HepG2 (cell line): ENCODE data around the gene NRP1. TPM values are rescaled to one million over a fixed set of nuclear protein-coding genes. Genes with fewer than 3 reads are reported as not detected.

Experiments used
- ADNP ChIP-seq: sonication (generic); formaldehyde crosslinking; IDR thresholded peaks from 2 replicates; pipeline ENCODE4 v1.4.0; 2020; ENCODE audit warnings: missing genetic modification reagents
- ARID2 ChIP-seq: sonication (generic); formaldehyde crosslinking; IDR thresholded peaks from 2 replicates; pipeline ENCODE4 v1.8.1; 2022; ENCODE audit warnings: mild to moderate bottlenecking, missing genetic modification reagents, borderline replicate concordance
- DNMT1 ChIP-seq: sonication (generic); formaldehyde crosslinking; IDR thresholded peaks from 2 replicates; pipeline ENCODE4 v1.5.1; 2020; ENCODE audit warnings: mild to moderate bottlenecking, missing genetic modification reagents
- E2F5 ChIP-seq: sonication (generic); formaldehyde crosslinking; conservative IDR thresholded peaks from 2 replicates; pipeline ENCODE4 v1.4.0; 2020; ENCODE audit warnings: missing genetic modification reagents
- EP300 ChIP-seq, 3 experiments: sonication (generic) in 1 of 3; formaldehyde crosslinking in 1 of 3; IDR thresholded peaks; 2 replicates each; pipeline versions ENCODE4 v1.5.1 to v1.6.1; 2011 to 2020; ENCODE audit warnings: low read depth in 2 of 3, low read length in 2 of 3, borderline replicate concordance in 1 of 3, improper control_type of control experiment in 1 of 3, mild to moderate bottlenecking in 1 of 3, missing genetic modification reagents in 1 of 3, moderate library complexity in 1 of 3
- ETV6 ChIP-seq: sonication (generic); formaldehyde crosslinking; conservative IDR thresholded peaks from 2 replicates; pipeline ENCODE4 v1.4.0; 2020; ENCODE audit warnings: missing genetic modification reagents
- HBP1 ChIP-seq: IDR thresholded peaks from 2 replicates; pipeline ENCODE4 v1.6.1; 2016; ENCODE audit warnings: low read depth, control low read depth
- HOXD1 ChIP-seq: sonication (generic); formaldehyde crosslinking; IDR thresholded peaks from 2 replicates; pipeline ENCODE4 v1.5.0; 2020; ENCODE audit warnings: missing genetic modification reagents
- IRX3 ChIP-seq: sonication (generic); formaldehyde crosslinking; IDR thresholded peaks from 2 replicates; pipeline ENCODE4 v1.8.1; 2023; ENCODE audit warnings: mild to moderate bottlenecking, low read depth, missing genetic modification reagents, borderline replicate concordance
- ISX ChIP-seq: sonication (generic); formaldehyde crosslinking; conservative IDR thresholded peaks from 2 replicates; pipeline ENCODE4 v1.5.0; 2020; ENCODE audit warnings: missing genetic modification reagents
- KDM1A ChIP-seq: IDR thresholded peaks from 2 replicates; pipeline ENCODE4 v1.6.1; 2016; ENCODE audit warnings: missing compliant biosample characterization
- MAFK ChIP-seq, 2 experiments: IDR thresholded peaks in 1 of 2; conservative IDR thresholded peaks in 1 of 2; 2 replicates each; pipeline ENCODE4 v1.6.1; 2011; ENCODE audit warnings: improper control_type of control experiment in 2 of 2, low read length in 2 of 2
- MLX ChIP-seq: IDR thresholded peaks from 2 replicates; pipeline ENCODE4 v1.6.1; 2016
- NFRKB ChIP-seq: fragments of 450-650 bp; IDR thresholded peaks from 2 replicates; pipeline ENCODE4 v1.6.1; 2017
- NFYC ChIP-seq: IDR thresholded peaks from 2 replicates; pipeline ENCODE4 v1.6.1; 2016; ENCODE audit warnings: missing genetic modification reagents, missing compliant biosample characterization
- NR2F2 ChIP-seq: IDR thresholded peaks from 2 replicates; pipeline ENCODE4 v1.6.1; 2012; ENCODE audit warnings: low read depth, inconsistent platforms, borderline replicate concordance
- NR3C1 ChIP-seq: sonication (generic); formaldehyde crosslinking; IDR thresholded peaks from 2 replicates; pipeline ENCODE4 v1.4.0; 2020; ENCODE audit warnings: missing genetic modification reagents
- ONECUT2 ChIP-seq: sonication (generic); formaldehyde crosslinking; IDR thresholded peaks from 2 replicates; pipeline ENCODE4 v1.4.0; 2020; ENCODE audit warnings: missing genetic modification reagents
- PTBP1 ChIP-seq: fragments of 200-400 bp; formaldehyde crosslinking; IDR thresholded peaks from 2 replicates; pipeline ENCODE4 v1.6.1; 2018; ENCODE audit warnings: low read length, low read depth; ENCODE audit not compliant: poor library complexity, severe bottlenecking
- RAD21 ChIP-seq: fragments of 450-650 bp; formaldehyde crosslinking; IDR thresholded peaks from 2 replicates; pipeline ENCODE4 v1.5.0; 2020; ENCODE audit warnings: mild to moderate bottlenecking
- RBM22 ChIP-seq: fragments of 200-400 bp; formaldehyde crosslinking; optimal IDR thresholded peaks from 2 replicates; pipeline ENCODE3; 2017; ENCODE audit warnings: mild to moderate bottlenecking, low read length, moderate library complexity
- SMARCE1 ChIP-seq: fragments of 450-650 bp; IDR thresholded peaks from 2 replicates; pipeline ENCODE4 v1.6.1; 2017; ENCODE audit warnings: borderline replicate concordance
- ZBTB34 ChIP-seq: sonication (generic); formaldehyde crosslinking; IDR thresholded peaks from 2 replicates; pipeline ENCODE4 v1.8.0; 2022; ENCODE audit warnings: mild to moderate bottlenecking, missing genetic modification reagents
- ZMYM4 ChIP-seq: sonication (generic); formaldehyde crosslinking; IDR thresholded peaks from 2 replicates; pipeline ENCODE4 v1.8.1; 2023; ENCODE audit warnings: mild to moderate bottlenecking, missing genetic modification reagents
- ZNF24 ChIP-seq: fragments of 450-650 bp; IDR thresholded peaks from 2 replicates; pipeline ENCODE4 v1.6.1; 2017; ENCODE audit warnings: antibody characterized with exemption, mild to moderate bottlenecking
- ZNF543 ChIP-seq: sonication (generic); formaldehyde crosslinking; IDR thresholded peaks from 2 replicates; pipeline ENCODE4 v1.4.0; 2020; ENCODE audit warnings: mild to moderate bottlenecking, missing genetic modification reagents
- ZNF770 ChIP-seq: sonication (generic); formaldehyde crosslinking; IDR thresholded peaks from 2 replicates; pipeline ENCODE4 v1.5.0; 2020; ENCODE audit warnings: mild to moderate bottlenecking, missing genetic modification reagents
- ZNF841 ChIP-seq: sonication (generic); formaldehyde crosslinking; IDR thresholded peaks from 2 replicates; pipeline ENCODE4 v1.8.1; 2023; ENCODE audit warnings: missing genetic modification reagents, borderline replicate concordance
- polyA plus RNA-seq, 8 experiments: library from polyadenylated mRNA; depleted of rRNA in 3 of 8; stranded (reverse) in 7 of 8; unstranded in 1 of 8; fragments of >200 nt; fragmentation: Illumina TruSeq in 4 of 8; extraction: Trizol in 4 of 8; gene quantifications; 2 replicates each; pipeline versions ENCODE4 v1.2.1 to v1.2.3, GENCODE V29; 2011 to 2016; ENCODE audit warnings: low read depth in 4 of 8, missing spikeins in 1 of 8, mixed read lengths in 1 of 8; ENCODE audit not compliant: insufficient read depth in 1 of 8
- total RNA-seq, 5 experiments: library from RNA; depleted of rRNA; stranded (reverse); fragments of >200 nt; fragmentation: Illumina TruSeq; extraction: Trizol; gene quantifications; 2 replicates each; pipeline ENCODE4 v1.2.3, GENCODE V29; 2016; ENCODE audit warnings: low read depth in 1 of 5

Gene NRP1
- total and polyA plus RNA-seq, 2 of the 13 experiments (the other 11 are each of a cell fraction or from before 2014, with no cell fraction given), result 5.3 to 5.8 TPM

- TF ChIP-seq IRX3 (CRISPR knock-in tag), result no peak
- TF ChIP-seq RBM22, result no peak
- TF ChIP-seq ZMYM4 (CRISPR knock-in tag), result peak; percentile 66
- no peak for TF ChIP-seq E2F5 (CRISPR knock-in tag)
- no peak for TF ChIP-seq ARID2 (CRISPR knock-in tag)
- TF ChIP-seq ISX (CRISPR knock-in tag), result no peak
- no peak for TF ChIP-seq ZNF770
- no peak for TF ChIP-seq EP300 (IDR thresholded peaks at IDR 0.05; ENCODE audit: low read depth in 2 of 2, low read length in 2 of 2)
- TF ChIP-seq EP300 (CRISPR knock-in tag; IDR thresholded peaks at IDR 0.05; ENCODE audit: borderline replicate concordance), result no peak
- no peak for TF ChIP-seq KDM1A
- TF ChIP-seq MAFK (conservative IDR thresholded peaks at IDR 0.05 in 1 of 2, IDR thresholded peaks at IDR 0.05 in 1 of 2; ENCODE audit: low read length in 2 of 2), result no peak
- TF ChIP-seq HBP1 (CRISPR knock-in tag), result no peak
- no peak for TF ChIP-seq DNMT1 (CRISPR knock-in tag)
- no peak for TF ChIP-seq HOXD1 (CRISPR knock-in tag)
- no peak for TF ChIP-seq ADNP
- no peak for TF ChIP-seq SMARCE1
- TF ChIP-seq ZNF841 (CRISPR knock-in tag), result no peak
- no peak for TF ChIP-seq PTBP1
- no peak for TF ChIP-seq MLX (CRISPR knock-in tag)
- no peak for TF ChIP-seq NR3C1
- TF ChIP-seq RAD21 (CRISPR knock-in tag), result no peak
- TF ChIP-seq NR2F2, result no peak
- no peak for TF ChIP-seq ZNF543 (CRISPR knock-in tag)
- TF ChIP-seq NFYC (CRISPR knock-in tag), result peak; percentile 21; the same call in 1 of the 2 replicates
- TF ChIP-seq ONECUT2 (CRISPR knock-in tag), result no peak
- no peak for TF ChIP-seq ZNF24
- no peak for TF ChIP-seq ETV6
- no peak for TF ChIP-seq ZBTB34 (CRISPR knock-in tag)
- no peak for TF ChIP-seq NFRKB
These were observed 18.6 kb downstream of the NRP1 start (continued) for GRCh38 chr10:33315891-33316290.
